ENCODE measurements around the gene SPANXD.

DNA sequence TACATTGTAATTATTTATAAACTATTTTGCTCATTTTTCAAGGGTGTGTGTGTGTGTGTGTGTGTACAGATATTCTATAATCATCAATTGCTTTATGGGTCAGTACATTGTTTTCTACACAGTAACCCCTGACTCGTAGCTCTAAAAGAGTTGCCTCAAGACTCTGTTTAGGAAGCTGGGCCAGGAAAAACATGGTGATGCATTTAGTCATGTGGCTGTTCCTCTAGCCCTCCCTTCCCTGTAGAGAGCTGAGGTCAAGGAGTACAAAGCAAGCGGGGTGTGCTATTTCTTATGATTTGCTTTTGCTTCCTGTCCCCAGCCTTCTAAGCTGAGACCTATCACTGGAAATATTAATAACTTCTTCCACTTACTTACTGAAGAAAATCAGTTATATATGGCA is 34.8 kb upstream of the SPANXD start:
- TF ChIP-seq CTCF (IDR thresholded peaks at IDR 0.05): no peak
- TF ChIP-seq POLR2AphosphoS5 (IDR thresholded peaks at IDR 0.05): no peak

All from prostate gland (tissue), 2 donors.